A673 (cell line): Measurements from ENCODE around the gene LIN7B. TPM values are rescaled to one million over a fixed set of nuclear protein-coding genes. Genes with fewer than 3 reads are reported as not detected.

Source experiments
- BruUV-seq: library from RNA; stranded (reverse); fragments of 400-500 nt; replicated peaks from 2 replicates; lab custom pipeline; 2021; lab: Mats Ljungman, UMichigan
- CTCF ChIA-PET: fragments of 300-600 bp; sonication (Branson Sonifier 250); formaldehyde crosslinking; loops from one replicate; lab custom pipeline; 2022; ENCODE audit warnings: antibody characterized with exemption; lab: Charles Lee
- POLR2A ChIA-PET: fragments of 300-600 bp; sonication (Branson Sonifier 250); formaldehyde crosslinking; loops from one replicate; lab custom pipeline; 2022; ENCODE audit warnings: antibody characterized with exemption; ENCODE audit not compliant: low non-redundant PET; lab: Charles Lee
- DNase-seq: peaks from one replicate; pipeline ENCODE4 v3.0.0-alpha.2; 2015; ENCODE audit warnings: low spot score
- H3K27ac ChIP-seq: fragments of 200-600 bp; sonication (generic); 2 replicates; pipeline ENCODE4 v1.5.1; 2016; ENCODE audit warnings: mixed run types, low read depth, mild to moderate bottlenecking, mixed read lengths, antibody characterized with exemption, low read length; ENCODE audit not compliant: poor library complexity, severe bottlenecking
- H3K27me3 ChIP-seq: fragments of 200-600 bp; sonication (generic); replicated peaks from 2 replicates; pipeline ENCODE4 v1.6.1; 2017; ENCODE audit warnings: mixed run types, low read depth, mild to moderate bottlenecking, mixed read lengths, antibody characterized with exemption, low read length; ENCODE audit not compliant: insufficient read depth, poor library complexity
- H3K36me3 ChIP-seq: fragments of 200-600 bp; sonication (generic); 2 replicates; pipeline ENCODE4 v1.6.1; 2016; ENCODE audit warnings: mixed run types, mild to moderate bottlenecking, mixed read lengths, antibody characterized with exemption, low read length; ENCODE audit not compliant: insufficient read depth, poor library complexity, severe bottlenecking
- H3K4me1 ChIP-seq: fragments of 200-600 bp; sonication (generic); 2 replicates; pipeline ENCODE4 v1.6.1; 2017; ENCODE audit warnings: mixed run types, mild to moderate bottlenecking, mixed read lengths, antibody characterized with exemption, low read length; ENCODE audit not compliant: insufficient read depth, poor library complexity, severe bottlenecking
- H3K4me3 ChIP-seq: fragments of 200-600 bp; sonication (generic); 2 replicates; pipeline ENCODE4 v1.5.1; 2016; ENCODE audit warnings: low read depth, mixed run types, mild to moderate bottlenecking, mixed read lengths, low read length; ENCODE audit not compliant: poor library complexity, severe bottlenecking
- H3K9me3 ChIP-seq: fragments of 200-600 bp; sonication (generic); 2 replicates; pipeline ENCODE4 v1.6.1; 2016; ENCODE audit warnings: mixed run types, low read depth, mild to moderate bottlenecking, mixed read lengths, antibody characterized with exemption, low read length; ENCODE audit not compliant: poor library complexity, severe bottlenecking
- EZH2 ChIP-seq: fragments of 200-600 bp; sonication (generic); IDR thresholded peaks from 2 replicates; pipeline ENCODE4 v1.6.1; 2017; ENCODE audit warnings: borderline replicate concordance, low read depth, mild to moderate bottlenecking, mixed read lengths, antibody characterized with exemption, low read length; ENCODE audit not compliant: poor library complexity, severe bottlenecking
- intact Hi-C: fragments of 100-400 bp; cut with micrococcal nuclease; formaldehyde crosslinking; loops from one replicate; pipeline ENCODE4 v1.10.0; 2022; ENCODE audit not compliant: unreplicated experiment
- total RNA-seq: library from RNA; stranded (reverse); gene quantifications from 2 replicates; pipeline ENCODE4 v1.2.3, GENCODE V29; 2021
- TF ChIP-seq, protein P1 (sequence below): fragments of 300-800, 200-600 bp; sonication (generic); conservative IDR thresholded peaks from 2 replicates; pipeline ENCODE4 v1.5.1; 2017; ENCODE audit warnings: low read depth, mild to moderate bottlenecking, antibody characterized with exemption, low read length, moderate library complexity, mixed read lengths

Gene LIN7B
- total RNA-seq, 1 experiment from 2014 or later, result 19.9 TPM

DNA sequence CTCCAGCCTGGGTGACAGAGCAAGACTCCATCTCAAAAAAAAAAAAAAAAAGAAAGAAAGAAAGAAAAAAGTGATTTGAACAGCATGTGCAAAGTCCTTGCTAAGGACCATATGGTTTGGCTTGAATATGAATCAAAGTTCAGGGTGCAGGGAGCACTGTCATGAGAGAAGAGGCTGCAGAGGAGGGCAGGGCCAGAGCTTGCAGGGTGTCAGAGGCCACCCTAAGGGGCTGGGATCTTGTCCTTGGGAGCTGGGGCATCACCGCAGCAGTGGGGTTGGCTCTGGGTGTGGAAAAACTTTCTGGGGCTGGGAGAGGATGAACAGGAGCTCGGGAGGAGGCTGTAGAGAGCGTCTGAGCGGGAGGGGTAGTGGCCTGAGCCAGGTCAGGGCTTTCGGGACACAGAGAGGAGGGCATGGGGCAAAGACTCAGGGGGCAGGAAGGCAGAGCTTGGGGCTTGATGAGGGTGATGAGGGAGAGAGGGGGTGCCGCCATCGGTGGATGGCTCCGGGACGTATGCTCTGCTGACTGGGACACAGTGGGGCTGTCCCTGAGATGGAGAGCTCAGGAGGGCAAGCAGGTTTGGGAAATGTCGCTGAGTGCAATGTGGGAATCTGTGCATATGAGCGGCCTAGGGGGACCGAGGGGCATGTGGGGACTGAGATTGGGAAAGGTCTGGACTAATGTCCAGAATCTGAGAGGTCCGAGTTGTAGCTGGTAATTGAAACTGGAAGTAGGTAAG lies 46.5 kb downstream of the LIN7B start:
- H3K4me3 ChIP-seq, result no peak overlapping the region
- H3K36me3 ChIP-seq, result peaks cover 3% of the 10 kb centered on the region
- ChIA-PET CTCF (no interaction called here), POLR2A (interaction anchor here (0.6 kb wide), 1 partner anchor 15 kb away, joined by 6 read pairs; no protein-coding TSS in a partner anchor)
- no peaks in the 10 kb centered on the region for H3K27me3 ChIP-seq
- no peak overlapping the region for H3K27ac ChIP-seq
- no peak for DNase-seq
- BruUV-seq, result no TSS peak
- TF ChIP-seq, protein P1, sequence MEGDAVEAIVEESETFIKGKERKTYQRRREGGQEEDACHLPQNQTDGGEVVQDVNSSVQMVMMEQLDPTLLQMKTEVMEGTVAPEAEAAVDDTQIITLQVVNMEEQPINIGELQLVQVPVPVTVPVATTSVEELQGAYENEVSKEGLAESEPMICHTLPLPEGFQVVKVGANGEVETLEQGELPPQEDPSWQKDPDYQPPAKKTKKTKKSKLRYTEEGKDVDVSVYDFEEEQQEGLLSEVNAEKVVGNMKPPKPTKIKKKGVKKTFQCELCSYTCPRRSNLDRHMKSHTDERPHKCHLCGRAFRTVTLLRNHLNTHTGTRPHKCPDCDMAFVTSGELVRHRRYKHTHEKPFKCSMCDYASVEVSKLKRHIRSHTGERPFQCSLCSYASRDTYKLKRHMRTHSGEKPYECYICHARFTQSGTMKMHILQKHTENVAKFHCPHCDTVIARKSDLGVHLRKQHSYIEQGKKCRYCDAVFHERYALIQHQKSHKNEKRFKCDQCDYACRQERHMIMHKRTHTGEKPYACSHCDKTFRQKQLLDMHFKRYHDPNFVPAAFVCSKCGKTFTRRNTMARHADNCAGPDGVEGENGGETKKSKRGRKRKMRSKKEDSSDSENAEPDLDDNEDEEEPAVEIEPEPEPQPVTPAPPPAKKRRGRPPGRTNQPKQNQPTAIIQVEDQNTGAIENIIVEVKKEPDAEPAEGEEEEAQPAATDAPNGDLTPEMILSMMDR, result no peak
- no peak for TF ChIP-seq EZH2
- H3K9me3 ChIP-seq, result no peaks in the 10 kb centered on the region
- intact Hi-C loops, result no loop called here
- peaks cover 7% of the 10 kb centered on the region for H3K4me1 ChIP-seq

DNA sequence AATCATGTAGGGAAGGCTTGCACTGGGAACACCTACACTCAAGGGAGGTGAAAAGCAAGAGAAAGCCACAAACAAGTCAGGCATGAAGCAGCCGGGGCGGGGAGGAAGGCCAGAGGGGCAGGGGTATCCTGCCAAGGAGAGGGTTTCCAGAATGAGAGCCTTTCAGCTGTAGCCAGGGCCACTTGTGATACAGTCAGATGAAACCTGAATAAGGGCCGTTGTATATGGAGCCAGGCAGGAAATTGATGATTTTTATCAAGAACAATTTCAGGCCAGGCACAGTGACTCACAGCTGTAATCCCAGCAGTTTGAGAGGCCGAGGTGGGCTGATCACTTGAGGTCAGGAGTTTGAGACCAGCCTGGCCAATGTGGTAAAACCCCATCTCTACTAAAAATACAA lies 47.8 kb downstream of the LIN7B start:
- no peaks in the 10 kb centered on the region for H3K27me3 ChIP-seq
- H3K4me3 ChIP-seq, result no peak overlapping the region
- ChIA-PET POLR2A (no interaction called here), CTCF (interaction anchor here (0.6 to 0.7 kb wide), 2 partner anchors 39 to 47 kb away, joined by 3 to 4 read pairs; no protein-coding TSS in a partner anchor)
- intact Hi-C loops, result no loop called here
- BruUV-seq, result no TSS peak
- peaks cover 3% of the 10 kb centered on the region for H3K36me3 ChIP-seq
- H3K4me1 ChIP-seq, result peaks cover 7% of the 10 kb centered on the region
- TF ChIP-seq, protein P1, result no peak
- no peak for TF ChIP-seq EZH2
- DNase-seq, result no peak
- H3K9me3 ChIP-seq, result no peaks in the 10 kb centered on the region
- no peak overlapping the region for H3K27ac ChIP-seq

DNA sequence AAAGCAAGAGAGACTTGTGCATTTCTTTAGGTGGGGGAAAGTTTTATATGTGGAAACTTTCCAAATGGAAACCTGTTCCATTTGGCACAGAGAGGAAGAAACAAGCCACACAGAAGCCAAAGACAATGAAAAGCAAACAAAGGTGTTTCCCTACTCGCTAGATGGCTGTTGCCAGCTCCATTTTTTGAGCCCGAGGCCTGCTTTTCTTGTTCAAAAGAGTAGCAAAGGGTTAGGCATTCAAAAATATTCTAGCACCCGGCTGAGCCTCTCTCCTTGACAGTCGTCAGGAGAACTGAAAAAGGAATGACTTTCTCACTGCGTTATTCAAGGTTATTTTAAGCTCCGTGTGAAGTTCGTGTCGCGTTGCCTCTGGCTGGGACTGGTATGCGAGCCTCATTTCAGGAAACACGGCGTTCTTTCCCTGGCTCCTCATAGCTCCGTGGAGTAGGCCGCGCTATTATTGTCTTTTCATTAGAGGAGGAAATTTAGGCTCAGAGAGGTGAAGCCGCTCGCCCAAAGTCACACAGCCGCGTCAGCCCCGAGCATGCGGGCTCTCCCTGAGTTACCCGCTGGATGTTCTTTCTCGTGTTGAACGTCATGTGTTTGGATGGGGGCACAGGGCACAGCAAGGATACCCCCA lies 51.1 kb downstream of the LIN7B start:
- Histone ChIP-seq H3K4me1 (no peaks in the 10 kb centered on the region), H3K27ac (no peak overlapping the region), H3K36me3 (no peaks in the 10 kb centered on the region), H3K27me3 (no peaks in the 10 kb centered on the region), H3K4me3 (no peak overlapping the region), H3K9me3 (no peaks in the 10 kb centered on the region)
- intact Hi-C loops, result no loop called here
- POLR2A ChIA-PET, result no interaction called here
- TF ChIP-seq EZH2, result no peak
- TF ChIP-seq, protein P1, result no peak
- no peak for DNase-seq
- BruUV-seq, result no TSS peak
- CTCF ChIA-PET, result no interaction called here
